DOHH2 (cell line): Measurements from ENCODE around the gene OVCA2.

ENCODE experiments used
- CTCF ChIP-seq: fragments of 200-600 bp; sonication (generic); IDR thresholded peaks from one replicate; pipeline ENCODE4 v1.5.1; 2014; ENCODE audit warnings: antibody characterized with exemption, mild to moderate bottlenecking, low read depth, low read length; ENCODE audit not compliant: poor library complexity, severe bottlenecking
- EZH2phosphoT487 ChIP-seq: fragments of 200-600 bp; sonication (generic); IDR thresholded peaks from 2 replicates; pipeline ENCODE4 v1.6.1; 2017; ENCODE audit warnings: borderline replicate concordance, mild to moderate bottlenecking, antibody characterized with exemption, low read length, moderate library complexity, mixed read lengths

- no peak for TF ChIP-seq CTCF
- TF ChIP-seq EZH2phosphoT487, result no peak
These were observed 46.4 kb upstream of the OVCA2 start for GRCh38 chr17:1995321-1995892.
